ENCODE data around the gene KLHL29.

The KLHL29 gene

GRCh38 chr2:23417310-23417709 is 32.3 kb downstream of the KLHL29 start:
- FAIRE-seq, result no peak
- TF ChIP-seq POLR2A (IDR thresholded peaks at IDR 0.05; ENCODE audit: low read depth, low read length), result no peak
- TF ChIP-seq TAF1 (IDR thresholded peaks at IDR 0.05; ENCODE audit: borderline replicate concordance, low read depth, low read length), result no peak
- TF ChIP-seq POLR2AphosphoS5 (IDR thresholded peaks at IDR 0.05; ENCODE audit: low read depth, low read length), result no peak
- DNase-seq (ENCODE audit: insufficient read length), result no peak

GRCh38 chr2:23418056-23418455 is 33.1 kb downstream of the KLHL29 start:
- FAIRE-seq (no peak), DNase-seq (ENCODE audit: insufficient read length) (no peak)
- no peak for TF ChIP-seq TAF1 (IDR thresholded peaks at IDR 0.05; ENCODE audit: borderline replicate concordance, low read depth, low read length)
- no peak for TF ChIP-seq POLR2AphosphoS5 (IDR thresholded peaks at IDR 0.05; ENCODE audit: low read depth, low read length)
- TF ChIP-seq POLR2A (IDR thresholded peaks at IDR 0.05; ENCODE audit: low read depth, low read length), result no peak

- TF ChIP-seq TAF1 (IDR thresholded peaks at IDR 0.05; ENCODE audit: borderline replicate concordance, low read depth, low read length) (no peak), POLR2A (IDR thresholded peaks at IDR 0.05; ENCODE audit: low read depth, low read length) (no peak), POLR2AphosphoS5 (IDR thresholded peaks at IDR 0.05; ENCODE audit: low read depth, low read length) (no peak)
- DNase-seq (ENCODE audit: insufficient read length) (no peak), FAIRE-seq (no peak)
Observed at GRCh38 chr2:23418461-23418911, 33.5 kb downstream of the KLHL29 start.

GRCh38 chr2:23419171-23420090 is 34.5 kb downstream of the KLHL29 start:
- FAIRE-seq, result no peak

GRCh38 chr2:23420091-23420839 is 35.3 kb downstream of the KLHL29 start:
- no peak for TF ChIP-seq POLR2A (IDR thresholded peaks at IDR 0.05; ENCODE audit: low read depth, low read length)
- TF ChIP-seq TAF1 (IDR thresholded peaks at IDR 0.05; ENCODE audit: borderline replicate concordance, low read depth, low read length), result no peak
- TF ChIP-seq POLR2AphosphoS5 (IDR thresholded peaks at IDR 0.05; ENCODE audit: low read depth, low read length), result no peak
- FAIRE-seq, result no peak
- no peak for DNase-seq (ENCODE audit: insufficient read length)

More at GRCh38 chr2:23419171-23420090, 34.5 kb downstream of the KLHL29 start:
- TF ChIP-seq POLR2A (IDR thresholded peaks at IDR 0.05; ENCODE audit: low read depth, low read length), result no peak
- DNase-seq (ENCODE audit: insufficient read length), result no peak

- FAIRE-seq, result no peak
- DNase-seq (ENCODE audit: insufficient read length), result no peak
- TF ChIP-seq TAF1 (IDR thresholded peaks at IDR 0.05; ENCODE audit: borderline replicate concordance, low read depth, low read length) (no peak), POLR2A (IDR thresholded peaks at IDR 0.05; ENCODE audit: low read depth, low read length) (no peak), POLR2AphosphoS5 (IDR thresholded peaks at IDR 0.05; ENCODE audit: low read depth, low read length) (no peak)
Observed at GRCh38 chr2:23420840-23421476, 36.0 kb downstream of the KLHL29 start.

- TF ChIP-seq TAF1 (IDR thresholded peaks at IDR 0.05; ENCODE audit: borderline replicate concordance, low read depth, low read length) (no peak), POLR2A (IDR thresholded peaks at IDR 0.05; ENCODE audit: low read depth, low read length) (no peak), POLR2AphosphoS5 (IDR thresholded peaks at IDR 0.05; ENCODE audit: low read depth, low read length) (no peak)
- no peak for DNase-seq (ENCODE audit: insufficient read length)
- FAIRE-seq, result no peak
Observed at GRCh38 chr2:23422089-23423061, 37.4 kb downstream of the KLHL29 start.

- FAIRE-seq (no peak), DNase-seq (ENCODE audit: insufficient read length) (no peak)
- no peak for TF ChIP-seq POLR2AphosphoS5 (IDR thresholded peaks at IDR 0.05; ENCODE audit: low read depth, low read length)
- no peak for TF ChIP-seq TAF1 (IDR thresholded peaks at IDR 0.05; ENCODE audit: borderline replicate concordance, low read depth, low read length)
- no peak for TF ChIP-seq POLR2A (IDR thresholded peaks at IDR 0.05; ENCODE audit: low read depth, low read length)
Observed at GRCh38 chr2:23423062-23423872, 38.3 kb downstream of the KLHL29 start.

- no peak for DNase-seq (ENCODE audit: insufficient read length)
- FAIRE-seq, result no peak
- TF ChIP-seq POLR2AphosphoS5 (IDR thresholded peaks at IDR 0.05; ENCODE audit: low read depth, low read length) (no peak), POLR2A (IDR thresholded peaks at IDR 0.05; ENCODE audit: low read depth, low read length) (no peak)
Observed at GRCh38 chr2:23423873-23424680, 39.1 kb downstream of the KLHL29 start.
